Activated CD4-positive, alpha-beta T cell treated with anti-CD3 and anti-CD28 coated beads for 1 hour (primary cell): ENCODE results near the gene CORO1C.
A peak's percentile ranks its signal among the peaks of the same experiment; 100 is the strongest.
"Not testable (repeated sequence)": the region's sequence is repeated elsewhere in the genome, so short reads cannot be mapped to it uniquely, and the experiment has no call there.

Experiments used
- DNase-seq: peaks from one replicate; pipeline ENCODE4 v3.0.0-alpha.2; 2020

CORO1C gene

DNA sequence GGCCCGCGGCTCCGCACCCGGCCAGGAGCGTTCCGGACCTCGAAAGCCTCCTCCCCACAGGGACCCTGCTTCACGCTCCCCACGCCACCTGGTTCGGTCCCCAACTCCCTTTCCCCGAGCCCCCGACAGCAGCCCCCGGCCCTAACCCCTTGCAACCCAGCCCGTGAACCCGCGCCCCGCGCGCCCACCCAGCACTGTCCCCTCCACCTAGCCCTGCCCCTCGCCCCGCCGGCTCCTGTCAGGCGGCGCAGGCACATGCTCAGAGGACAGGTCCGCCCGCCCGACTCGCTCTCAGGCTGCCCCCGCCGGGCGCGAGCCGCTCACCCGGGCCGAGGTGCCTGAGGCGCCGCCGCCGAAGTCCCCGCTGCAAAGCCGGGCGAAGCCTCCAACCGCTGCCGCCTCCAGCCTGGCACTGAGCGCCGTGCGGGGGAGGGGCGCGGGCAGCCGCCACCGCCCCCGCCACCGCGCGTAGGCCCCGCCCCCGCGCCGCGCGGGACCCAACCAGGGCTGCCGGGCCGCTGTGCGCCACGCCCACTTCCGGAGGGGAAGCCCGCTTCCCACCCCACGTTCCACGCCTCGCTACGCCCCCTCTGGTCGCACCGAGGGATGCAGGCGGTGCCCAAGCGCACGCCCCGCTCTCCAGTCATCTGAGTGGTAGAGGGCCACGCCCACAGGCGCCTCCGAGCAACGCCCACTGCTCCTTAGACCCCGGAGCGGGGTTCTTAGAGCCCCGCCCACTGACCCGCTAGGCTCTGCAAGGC is at the start of gene CORO1C:
Gene CORO1C, minus strand, starts transcription at position 414 of the 761 bp plus-strand sequence. CDS start 30,200 bp downstream, outside the sequence.
- peak; percentile 91 for DNase-seq

- DNase-seq, result no peak
Measured at GRCh38 chr12:108779998-108780688, 48.8 kb upstream of the CORO1C start.

GRCh38 chr12:108778053-108778452 is 46.7 kb upstream of the CORO1C start:
- no peak for DNase-seq

GRCh38 chr12:108777156-108777555 is 45.8 kb upstream of the CORO1C start:
- no peak for DNase-seq

- no peak for DNase-seq
Measured at GRCh38 chr12:108773798-108774788, 42.8 kb upstream of the CORO1C start.

GRCh38 chr12:108772891-108773797 is 41.8 kb upstream of the CORO1C start:
- no peak for DNase-seq

GRCh38 chr12:108772247-108772646 is 40.9 kb upstream of the CORO1C start:
- DNase-seq, result no peak

- not testable (repeated sequence) for DNase-seq
Measured at GRCh38 chr12:108771835-108772234, 40.5 kb upstream of the CORO1C start.

DNA sequence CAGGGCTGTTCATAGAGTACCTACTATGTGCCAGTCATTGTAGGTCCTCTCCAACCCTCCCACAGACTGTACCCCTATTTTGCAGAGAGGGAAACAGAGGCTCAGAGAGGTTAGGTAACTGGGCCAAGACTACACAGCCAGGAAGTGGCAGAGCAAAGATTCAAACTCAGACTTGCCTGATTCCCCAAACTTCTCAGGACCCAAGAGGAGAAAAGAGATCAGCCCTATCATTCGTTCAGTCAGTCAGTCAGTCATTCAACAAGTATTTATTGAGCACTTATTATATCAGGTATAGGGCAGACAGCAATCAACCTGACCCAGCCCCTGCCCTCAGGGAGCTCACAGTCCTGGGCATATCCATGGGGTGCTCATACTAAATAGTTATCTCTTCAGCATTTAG is 39.6 kb upstream of the CORO1C start:
- DNase-seq, result no peak

DNA sequence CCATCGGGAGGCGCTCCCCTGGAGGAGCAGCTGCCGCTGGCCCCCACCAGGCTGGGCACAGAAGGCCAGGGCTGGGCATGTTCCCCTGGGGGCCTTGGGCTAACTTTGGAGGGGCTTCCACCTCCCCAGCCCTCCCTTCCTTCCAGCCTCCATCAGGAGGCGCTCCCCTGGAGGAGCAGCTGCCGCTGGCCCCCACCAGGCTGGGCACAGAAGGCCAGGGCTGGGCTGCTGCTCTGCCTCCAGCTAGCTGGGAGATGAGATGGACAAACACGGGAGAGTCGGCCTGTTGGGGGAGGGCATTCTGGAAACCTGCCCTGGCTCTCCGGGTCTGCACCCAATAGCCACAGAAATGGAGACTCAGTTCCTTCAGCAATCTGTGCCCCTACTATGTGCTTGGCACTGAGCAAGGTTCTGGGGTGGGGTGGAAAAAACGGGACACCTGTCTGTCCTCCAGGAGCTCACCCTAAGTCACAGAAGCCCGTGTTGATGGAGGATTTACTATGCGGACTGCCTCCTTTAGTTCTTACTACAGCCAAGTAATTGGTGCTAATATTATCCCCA is 39.0 kb upstream of the CORO1C start:
- no peak for DNase-seq

DNA sequence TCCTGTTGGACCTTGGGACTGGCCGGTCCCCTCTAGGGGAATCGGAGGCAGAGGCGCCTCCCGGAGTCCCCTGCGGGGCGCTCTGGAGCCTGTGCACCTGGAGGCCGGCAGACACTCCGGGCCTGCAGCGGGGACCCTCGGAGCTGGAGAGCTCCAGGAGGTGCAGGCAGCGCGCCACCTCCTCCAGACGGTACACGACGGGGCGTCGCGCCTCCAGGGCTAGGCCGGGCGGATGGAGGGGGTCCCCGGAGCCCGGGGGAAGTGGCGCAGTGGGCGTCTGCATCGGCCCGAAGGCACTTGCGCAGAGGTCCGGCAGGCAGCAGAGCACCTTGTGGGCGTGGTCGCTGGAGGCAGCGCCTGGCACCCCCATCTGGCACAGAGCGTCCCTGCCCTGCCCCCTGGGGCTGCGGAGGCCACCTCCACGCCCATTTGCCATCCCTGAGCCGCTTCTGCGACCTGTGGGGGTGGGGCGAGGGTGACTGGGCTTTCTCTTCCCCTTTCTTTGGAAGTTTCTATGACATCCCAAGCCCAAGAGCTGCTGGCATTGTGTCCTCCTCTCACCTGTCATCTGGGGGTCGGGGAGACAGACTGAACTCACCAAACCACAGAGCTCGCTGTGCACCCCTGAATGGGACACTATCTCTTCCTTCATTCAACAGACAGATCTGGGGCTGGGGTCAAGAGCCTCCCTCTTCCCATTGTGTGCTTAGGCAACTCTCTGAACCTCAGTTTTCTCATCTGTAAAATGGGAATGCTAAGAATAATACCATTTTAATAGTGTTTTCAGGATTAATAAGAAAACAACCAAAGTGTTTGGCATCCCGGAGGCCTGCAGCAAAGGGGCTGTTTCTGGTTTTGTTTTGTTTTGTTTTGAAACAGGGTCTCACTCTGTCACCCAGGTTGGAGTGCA is 37.5 kb upstream of the CORO1C start:
- no peak for DNase-seq

DNA sequence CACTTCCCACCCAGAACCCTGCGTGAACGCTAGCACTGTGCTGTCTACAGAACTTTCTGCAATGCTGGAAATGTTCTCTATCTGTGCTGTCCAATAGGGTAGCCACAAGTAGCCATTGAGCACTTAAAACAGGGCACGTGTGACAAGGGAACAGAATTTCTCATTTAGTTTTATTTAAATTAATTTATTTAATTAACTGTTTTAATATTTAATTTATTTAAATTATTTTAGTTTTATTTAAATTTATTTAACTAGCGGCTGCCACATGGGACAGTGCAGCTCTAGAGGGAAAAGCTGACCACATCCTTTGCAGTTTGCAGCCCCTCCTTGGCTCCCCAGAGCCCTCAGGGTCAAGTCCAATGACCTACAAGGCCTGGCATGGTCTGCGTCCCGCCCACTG is 35.0 kb upstream of the CORO1C start:
- DNase-seq, result no peak

DNA sequence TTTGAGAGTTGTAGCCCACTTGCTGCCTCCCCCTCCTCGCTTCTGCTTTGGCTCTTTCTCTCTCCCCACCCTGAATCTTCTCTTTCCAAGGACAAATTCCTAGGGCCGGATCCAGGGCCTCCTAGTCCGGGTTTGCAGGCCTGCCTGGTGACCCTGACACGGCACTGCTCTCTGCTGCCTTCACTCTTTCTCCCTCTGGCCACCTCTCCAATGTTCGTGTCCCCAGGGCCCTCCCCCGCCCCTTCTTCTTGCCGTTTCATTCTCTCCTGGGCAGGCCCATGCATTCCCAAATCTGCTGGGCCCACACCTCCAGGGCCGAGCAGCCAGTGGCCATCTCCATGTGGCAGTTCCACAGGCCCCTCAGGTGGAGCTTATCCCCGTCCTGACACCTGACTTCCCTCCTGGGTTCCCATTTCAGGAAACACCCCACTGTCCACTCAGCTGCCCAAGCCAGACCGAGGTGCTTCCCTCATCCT is 34.0 kb upstream of the CORO1C start:
- no peak for DNase-seq

DNA sequence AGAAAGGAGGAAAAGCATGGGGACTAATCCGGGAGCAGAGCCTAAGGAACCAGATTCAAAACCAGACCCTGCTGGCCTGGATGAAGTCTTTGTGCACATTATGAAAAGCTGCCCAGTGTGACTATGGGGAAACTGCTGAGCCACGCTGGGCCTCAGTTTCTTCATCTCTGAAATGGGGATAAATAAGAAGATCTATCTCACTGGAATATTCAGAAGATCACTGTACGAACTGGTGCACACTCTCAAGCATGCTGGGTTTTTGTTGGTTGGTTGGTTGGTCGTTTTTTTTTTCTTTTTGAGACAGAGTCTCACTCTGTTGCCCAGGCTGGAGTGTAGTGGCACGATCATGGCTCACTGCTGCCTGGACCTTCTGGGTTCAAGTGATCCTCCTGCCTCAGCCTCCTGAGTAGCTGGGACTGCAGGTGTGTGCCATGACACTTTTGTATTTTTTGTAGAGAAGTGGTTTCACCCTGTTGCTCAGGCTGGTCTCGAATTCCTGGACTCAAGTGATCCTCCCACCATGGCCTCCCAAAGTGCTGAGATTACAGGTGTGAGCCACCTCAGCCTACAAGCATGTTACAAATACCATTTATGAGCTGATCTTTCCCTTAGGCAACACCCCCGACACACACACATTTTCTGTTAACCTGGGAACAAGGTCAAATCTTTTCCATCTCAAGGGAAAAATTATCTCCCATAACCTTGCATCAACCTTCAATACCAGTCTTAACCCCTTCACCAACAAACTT is 33.4 kb upstream of the CORO1C start:
- DNase-seq, result no peak

DNA sequence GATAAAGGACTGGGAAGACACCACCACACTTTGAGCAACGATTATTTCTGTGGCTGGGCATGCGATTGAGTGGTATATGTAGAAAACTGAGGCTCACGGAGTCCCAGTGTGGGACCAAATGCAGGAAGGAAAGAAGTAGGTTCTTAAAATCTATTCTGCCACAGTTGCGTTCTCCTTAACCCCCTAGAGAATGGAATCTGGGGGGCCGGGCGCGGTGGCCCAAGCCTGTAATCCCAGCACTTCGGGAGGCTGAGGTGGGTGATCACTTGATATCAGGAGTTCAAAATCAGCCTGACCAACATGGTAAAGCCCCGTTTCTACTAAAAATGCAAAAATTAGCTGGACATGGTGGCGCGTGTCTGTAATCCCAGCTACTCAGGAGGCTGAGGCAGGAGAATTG is 29.9 kb upstream of the CORO1C start:
- DNase-seq, result no peak

GRCh38 chr12:108759924-108760323 is 28.6 kb upstream of the CORO1C start:
- no peak for DNase-seq

DNA sequence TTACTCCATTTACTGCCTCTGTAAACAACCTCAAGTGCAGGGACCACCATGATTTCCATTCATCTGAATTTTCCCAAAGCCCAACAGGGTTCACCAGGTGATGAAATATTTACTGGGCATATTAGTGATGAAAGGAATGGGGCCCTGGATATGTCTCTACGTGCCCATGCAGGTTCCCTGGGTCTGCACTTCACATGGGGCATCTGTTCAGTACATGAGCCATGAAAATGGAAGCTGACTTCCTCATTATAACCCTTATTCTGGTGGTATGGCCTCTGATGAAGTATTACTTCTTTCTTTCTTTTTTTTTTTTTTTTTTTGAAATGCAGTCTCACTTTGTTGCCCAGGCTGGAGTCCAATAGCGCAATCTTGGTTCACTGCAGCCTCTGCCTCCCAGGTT is 26.5 kb upstream of the CORO1C start:
- no peak for DNase-seq

GRCh38 chr12:108756421-108756820 is 25.1 kb upstream of the CORO1C start:
- DNase-seq, result no peak

- no peak for DNase-seq
Measured at GRCh38 chr12:108755481-108755880, 24.2 kb upstream of the CORO1C start.

DNA sequence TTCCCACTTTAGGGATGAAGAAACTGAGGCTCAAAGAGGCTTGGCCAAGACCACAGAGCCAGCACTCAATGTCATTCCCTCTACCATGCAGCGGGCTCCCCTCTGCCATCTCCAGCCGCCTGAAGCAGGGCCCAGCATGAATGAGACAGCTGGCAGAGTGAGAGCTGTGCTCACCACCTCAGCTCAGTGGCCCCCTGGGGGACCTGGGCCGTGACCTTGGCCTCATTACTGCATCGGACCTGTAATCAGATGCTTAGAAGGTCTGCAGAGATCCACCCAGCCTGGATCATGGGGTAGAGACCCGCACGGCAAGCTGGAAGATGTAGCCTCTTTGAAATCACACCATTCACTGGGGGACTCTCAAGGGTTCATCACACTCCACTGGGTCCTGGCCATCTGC is 22.7 kb upstream of the CORO1C start:
- DNase-seq, result no peak
